SU-DHL-6 (cell line): ENCODE measurements around the gene WDPCP.
A peak's percentile ranks its signal among the peaks of the same experiment; 100 is the strongest.

Experiments used
- H2AFZ ChIP-seq: fragments of 200-600 bp; sonication (generic); 2 replicates; pipeline ENCODE4 v1.6.1; 2014; ENCODE audit warnings: low read depth, mild to moderate bottlenecking, moderate library complexity, mixed read lengths, antibody characterized with exemption, low read length; ENCODE audit not compliant: severe bottlenecking
- H3F3A ChIP-seq: fragments of 200-600 bp; shearing (Covaris generic); 2 replicates; pipeline ENCODE4 v1.6.0; 2016; ENCODE audit warnings: antibody characterized with exemption, mild to moderate bottlenecking; ENCODE audit not compliant: insufficient read depth
- H3K27ac ChIP-seq: fragments of 200-600 bp; sonication (generic); 2 replicates; pipeline ENCODE4 v1.5.1; 2016; ENCODE audit warnings: low read depth, mild to moderate bottlenecking, low read length, moderate library complexity, mixed read lengths
- H3K27me3 ChIP-seq: fragments of 200-600 bp; sonication (generic), shearing (Covaris generic); 2 replicates; pipeline ENCODE4 v1.6.0; 2014; ENCODE audit warnings: mild to moderate bottlenecking, low read length
- H3K36me3 ChIP-seq: fragments of 200-600 bp; sonication (generic); 2 replicates; pipeline ENCODE4 v1.6.1; 2014; ENCODE audit warnings: mild to moderate bottlenecking, low read length, mixed read lengths
- H3K4me2 ChIP-seq: fragments of 300-600, 200-600 bp; shearing (Covaris generic), sonication (generic); 2 replicates; pipeline ENCODE4 v1.6.0; 2014; ENCODE audit warnings: low read length, low read depth, mild to moderate bottlenecking; ENCODE audit not compliant: poor library complexity, severe bottlenecking
- H3K4me3 ChIP-seq: fragments of 200-600 bp; sonication (generic); 2 replicates; pipeline ENCODE4 v1.5.1; 2014; ENCODE audit warnings: antibody characterized with exemption, low read length, mild to moderate bottlenecking, mixed read lengths; ENCODE audit not compliant: insufficient read depth, poor library complexity, severe bottlenecking
- H3K79me2 ChIP-seq: fragments of 200-600 bp; sonication (generic); 2 replicates; pipeline ENCODE4 v1.6.1; 2014; ENCODE audit warnings: mild to moderate bottlenecking, low read length, moderate library complexity; ENCODE audit not compliant: insufficient read depth
- H3K9ac ChIP-seq: fragments of 200-600 bp; sonication (generic); 2 replicates; pipeline ENCODE4 v1.7.0; 2014; ENCODE audit warnings: mild to moderate bottlenecking, low read length
- H3K9me2 ChIP-seq: fragments of 200-600 bp; sonication (generic); replicated peaks from 2 replicates; pipeline ENCODE4 v1.6.1; 2014; ENCODE audit warnings: low read length; ENCODE audit not compliant: insufficient read depth
- H3K9me3 ChIP-seq: fragments of 200-600 bp; sonication (generic); 2 replicates; pipeline ENCODE4 v1.6.1; 2014; ENCODE audit warnings: low read length, mixed read lengths; ENCODE audit not compliant: insufficient read depth
- H4K20me1 ChIP-seq: fragments of 200-600 bp; sonication (generic); 2 replicates; pipeline ENCODE4 v1.6.1; 2014; ENCODE audit warnings: low read depth, mild to moderate bottlenecking, antibody characterized with exemption, low read length, moderate library complexity, mixed read lengths
- CTCF ChIP-seq: fragments of 200-600 bp; sonication (generic); IDR thresholded peaks from one replicate; pipeline ENCODE4 v1.5.1; 2017; ENCODE audit warnings: antibody characterized with exemption, mild to moderate bottlenecking, low read length, moderate library complexity; ENCODE audit not compliant: insufficient read depth, poor library complexity, severe bottlenecking
- EZH2phosphoT487 ChIP-seq: fragments of 200-600 bp; sonication (generic), shearing (Covaris generic); conservative IDR thresholded peaks from 2 replicates; pipeline ENCODE4 v1.6.1; 2018; ENCODE audit warnings: mild to moderate bottlenecking, antibody characterized with exemption, low read length, moderate library complexity, mixed read lengths

WDPCP gene

GRCh38 chr2:63192169-63192888 is 395.9 kb downstream of the WDPCP start:
- Histone ChIP-seq H3K79me2 (no peaks in the 10 kb centered on the region), H3K27me3 (no peaks in the 10 kb centered on the region), H4K20me1 (no peaks in the 10 kb centered on the region), H3F3A (no peaks in the 10 kb centered on the region), H3K4me2 (no peak overlapping the region), H3K4me3 (no peak overlapping the region), H3K9me3 (no peaks in the 10 kb centered on the region), H3K36me3 (no peaks in the 10 kb centered on the region), H3K9me2 (no peaks in the 10 kb centered on the region), H3K9ac (no peak overlapping the region), H2AFZ (no peak overlapping the region), H3K27ac (no peak overlapping the region)
- TF ChIP-seq CTCF (no peak), EZH2phosphoT487 (no peak)

DNA sequence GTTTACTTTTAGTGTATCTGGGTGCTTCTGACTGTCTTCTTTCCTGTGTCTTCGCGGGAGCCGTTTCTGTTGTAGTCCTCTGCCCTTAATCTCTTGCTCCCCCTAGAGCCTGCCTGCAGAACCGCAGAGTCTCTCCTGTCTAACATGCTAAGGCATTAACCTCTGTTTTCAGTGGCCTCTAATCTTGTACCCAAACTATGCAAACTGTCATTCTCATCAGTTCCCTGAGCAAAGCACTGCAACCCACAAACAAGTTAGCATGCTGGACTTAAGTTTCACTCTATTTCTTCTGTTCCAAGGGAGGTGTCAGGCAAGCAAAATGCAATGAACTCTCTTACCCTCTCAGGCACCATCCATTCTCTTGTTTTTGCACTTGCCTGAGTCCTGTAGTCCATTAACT is 399.3 kb downstream of the WDPCP start:
- no peaks in the 10 kb centered on the region for H3K36me3 ChIP-seq
- H3K27ac ChIP-seq: no peak overlapping the region
- H3K4me3 ChIP-seq: no peak overlapping the region
- no peak overlapping the region for H3K9ac ChIP-seq
- no peaks in the 10 kb centered on the region for H3F3A ChIP-seq
- H3K79me2 ChIP-seq: no peaks in the 10 kb centered on the region
- no peaks in the 10 kb centered on the region for H4K20me1 ChIP-seq
- H3K9me3 ChIP-seq: no peaks in the 10 kb centered on the region
- peak overlapping the region; percentile 88 for H2AFZ ChIP-seq
- H3K9me2 ChIP-seq: no peaks in the 10 kb centered on the region
- no peaks in the 10 kb centered on the region for H3K27me3 ChIP-seq
- H3K4me2 ChIP-seq: peak overlapping the region; percentile 22
- TF ChIP-seq CTCF (peak; percentile 72), EZH2phosphoT487 (no peak)

DNA sequence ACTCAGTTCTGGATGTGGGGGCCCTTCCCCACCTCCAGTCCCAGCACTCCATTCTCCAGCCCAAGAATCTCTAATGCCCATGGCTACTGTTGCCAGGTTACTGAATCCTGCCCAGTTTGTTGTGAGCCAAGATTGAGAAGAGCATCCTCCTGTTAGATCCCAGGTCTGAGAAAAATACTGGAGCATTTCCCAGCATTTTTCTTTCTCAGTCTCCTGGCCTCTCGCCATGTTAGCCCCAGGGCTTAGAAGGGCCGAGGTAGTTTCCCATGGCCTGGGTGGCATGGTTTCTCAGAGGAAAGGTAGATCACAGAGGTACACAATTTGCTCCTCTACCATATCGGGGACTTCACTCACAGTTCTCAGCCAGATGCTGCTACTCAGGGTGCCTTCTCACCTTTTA is 401.9 kb downstream of the WDPCP start:
- TF ChIP-seq EZH2phosphoT487: no peak
- TF ChIP-seq CTCF: no peak
- no peak overlapping the region for H3K4me2 ChIP-seq
- H3F3A ChIP-seq: no peaks in the 10 kb centered on the region
- no peak overlapping the region for H3K9ac ChIP-seq
- H3K9me2 ChIP-seq: no peaks in the 10 kb centered on the region
- no peaks in the 10 kb centered on the region for H3K27me3 ChIP-seq
- H3K79me2 ChIP-seq: no peaks in the 10 kb centered on the region
- no peak overlapping the region for H3K27ac ChIP-seq
- no peak overlapping the region for H3K4me3 ChIP-seq
- no peaks in the 10 kb centered on the region for H3K9me3 ChIP-seq
- H2AFZ ChIP-seq: no peak overlapping the region
- no peaks in the 10 kb centered on the region for H3K36me3 ChIP-seq
- no peaks in the 10 kb centered on the region for H4K20me1 ChIP-seq
